NCI-H1694 treated with DMSO at 0.1 percent for 48 hours (cell line): ENCODE results near the gene LRRC56.

Experiments used
- DNase-seq: peaks from one replicate; lab custom pipeline; 2025; lab: John Stamatoyannopoulos, UW

LRRC56 gene, protein sequence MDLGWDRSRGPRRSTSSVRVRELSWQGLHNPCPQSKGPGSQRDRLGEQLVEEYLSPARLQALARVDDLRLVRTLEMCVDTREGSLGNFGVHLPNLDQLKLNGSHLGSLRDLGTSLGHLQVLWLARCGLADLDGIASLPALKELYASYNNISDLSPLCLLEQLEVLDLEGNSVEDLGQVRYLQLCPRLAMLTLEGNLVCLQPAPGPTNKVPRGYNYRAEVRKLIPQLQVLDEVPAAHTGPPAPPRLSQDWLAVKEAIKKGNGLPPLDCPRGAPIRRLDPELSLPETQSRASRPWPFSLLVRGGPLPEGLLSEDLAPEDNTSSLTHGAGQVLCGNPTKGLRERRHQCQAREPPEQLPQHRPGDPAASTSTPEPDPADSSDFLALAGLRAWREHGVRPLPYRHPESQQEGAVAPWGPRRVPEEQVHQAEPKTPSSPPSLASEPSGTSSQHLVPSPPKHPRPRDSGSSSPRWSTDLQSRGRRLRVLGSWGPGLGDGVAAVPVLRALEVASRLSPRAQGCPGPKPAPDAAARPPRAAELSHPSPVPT

GRCh38 chr11:536841-537621 is at the start of gene LRRC56:
Gene LRRC56, plus strand, starts transcription at chr11:537527. Its CDS starts 3,158 bp downstream, at chr11:540685.
- no peak for DNase-seq

- no peak for DNase-seq
Observed at GRCh38 chr11:487571-488021, 49.7 kb upstream of the LRRC56 start.

DNA sequence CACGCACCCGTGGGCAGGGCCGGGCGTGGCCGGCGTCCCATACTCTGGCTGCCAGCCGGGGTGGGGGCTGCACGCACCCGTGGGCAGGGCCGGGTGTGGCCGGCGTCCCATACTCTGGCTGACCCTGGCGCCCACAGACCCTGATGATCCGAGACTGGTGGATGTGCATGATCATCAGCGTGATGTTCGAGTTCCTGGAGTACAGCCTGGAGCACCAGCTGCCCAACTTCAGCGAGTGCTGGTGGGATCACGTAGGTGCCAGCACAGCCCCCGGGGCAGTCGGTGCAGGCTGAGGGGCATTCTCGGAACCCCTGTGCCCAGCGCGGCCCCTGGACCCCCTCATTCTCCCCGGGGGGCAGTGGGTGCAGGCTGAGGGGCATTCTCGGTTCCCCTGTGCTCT is 49.3 kb upstream of the LRRC56 start:
- DNase-seq = no peak

- DNase-seq = no peak
Observed at GRCh38 chr11:488579-488978, 48.7 kb upstream of the LRRC56 start.

DNA sequence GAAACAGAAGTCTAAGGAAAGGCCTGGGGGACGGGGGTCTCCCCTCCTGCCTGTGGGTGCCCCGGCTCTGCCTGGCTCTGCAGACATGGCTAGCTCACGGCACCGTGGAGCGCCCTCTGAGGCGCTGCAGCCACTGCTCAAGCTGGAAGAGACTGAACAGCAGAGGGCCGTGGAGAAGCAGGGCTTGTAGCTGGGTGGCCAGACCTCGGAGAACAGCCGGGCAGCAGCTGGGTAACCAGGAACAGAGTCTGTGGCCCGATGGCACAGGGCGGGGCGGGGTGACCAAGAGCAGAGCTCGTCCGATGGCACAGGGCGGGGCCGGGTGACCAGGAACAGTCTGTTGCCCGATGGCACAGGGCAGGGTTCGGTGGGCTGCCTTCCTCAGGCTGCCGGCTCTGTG is 48.3 kb upstream of the LRRC56 start:
- DNase-seq = no peak

- no peak for DNase-seq
Observed at GRCh38 chr11:489610-490185, 47.6 kb upstream of the LRRC56 start.

- DNase-seq = no peak
Observed at GRCh38 chr11:490186-490929, 47.0 kb upstream of the LRRC56 start.

DNA sequence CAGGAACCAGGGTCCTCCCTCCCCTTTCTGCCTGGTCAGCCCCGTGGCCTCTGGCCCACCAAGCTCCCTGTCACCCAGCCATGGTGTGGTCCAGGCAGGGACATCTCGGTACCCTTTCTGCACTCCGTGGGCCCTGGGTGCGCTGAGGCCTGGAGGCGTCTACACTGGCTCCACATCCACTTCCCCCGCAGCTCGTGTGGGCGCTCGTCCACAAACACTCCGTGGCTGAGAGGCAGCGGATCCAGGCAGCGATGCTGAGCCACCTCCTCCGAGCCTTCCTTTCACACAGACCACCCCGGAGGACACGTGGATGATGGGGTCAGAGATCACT is 46.4 kb upstream of the LRRC56 start:
- DNase-seq = no peak

- DNase-seq = no peak
Observed at GRCh38 chr11:491358-491757, 46.0 kb upstream of the LRRC56 start.

DNA sequence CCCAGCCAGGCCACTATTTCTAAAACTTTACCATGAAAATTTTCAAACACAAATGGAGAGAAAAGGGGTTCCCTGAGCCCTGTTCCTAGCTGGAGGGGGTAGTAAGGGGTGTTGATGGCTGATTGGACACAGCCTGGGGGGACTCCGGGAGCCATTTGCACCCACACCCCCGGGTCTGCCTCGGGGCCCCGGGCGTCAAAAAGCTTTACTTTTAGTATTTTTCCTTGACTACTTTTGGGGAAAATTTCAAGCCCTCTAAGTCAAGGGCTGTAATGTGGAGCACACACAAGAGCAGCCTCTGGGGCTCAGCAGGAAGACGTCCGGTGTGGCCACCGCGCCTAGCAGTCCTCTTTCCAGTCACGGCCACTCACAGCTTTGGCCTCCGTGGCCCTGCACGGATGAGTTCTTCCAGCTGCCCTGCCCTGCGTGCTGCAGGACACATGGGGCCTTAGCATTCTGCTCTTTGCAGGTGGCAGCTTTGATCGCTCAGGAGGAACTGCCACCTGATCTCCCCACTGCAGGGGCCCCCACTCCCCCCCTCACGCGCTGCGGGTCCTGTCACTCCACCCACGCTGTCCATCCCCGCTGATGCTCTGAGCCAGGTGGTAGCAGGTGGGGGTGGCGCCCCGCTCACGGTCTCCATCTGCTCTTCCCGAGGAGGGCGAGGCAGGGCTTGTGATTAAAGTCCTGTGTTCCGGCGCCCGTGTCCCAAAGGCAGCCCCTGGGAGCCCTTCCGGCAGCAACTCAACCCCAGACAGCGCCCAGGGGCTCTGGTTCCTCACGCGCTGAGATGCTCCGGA is 44.7 kb upstream of the LRRC56 start:
- no peak for DNase-seq

DNA sequence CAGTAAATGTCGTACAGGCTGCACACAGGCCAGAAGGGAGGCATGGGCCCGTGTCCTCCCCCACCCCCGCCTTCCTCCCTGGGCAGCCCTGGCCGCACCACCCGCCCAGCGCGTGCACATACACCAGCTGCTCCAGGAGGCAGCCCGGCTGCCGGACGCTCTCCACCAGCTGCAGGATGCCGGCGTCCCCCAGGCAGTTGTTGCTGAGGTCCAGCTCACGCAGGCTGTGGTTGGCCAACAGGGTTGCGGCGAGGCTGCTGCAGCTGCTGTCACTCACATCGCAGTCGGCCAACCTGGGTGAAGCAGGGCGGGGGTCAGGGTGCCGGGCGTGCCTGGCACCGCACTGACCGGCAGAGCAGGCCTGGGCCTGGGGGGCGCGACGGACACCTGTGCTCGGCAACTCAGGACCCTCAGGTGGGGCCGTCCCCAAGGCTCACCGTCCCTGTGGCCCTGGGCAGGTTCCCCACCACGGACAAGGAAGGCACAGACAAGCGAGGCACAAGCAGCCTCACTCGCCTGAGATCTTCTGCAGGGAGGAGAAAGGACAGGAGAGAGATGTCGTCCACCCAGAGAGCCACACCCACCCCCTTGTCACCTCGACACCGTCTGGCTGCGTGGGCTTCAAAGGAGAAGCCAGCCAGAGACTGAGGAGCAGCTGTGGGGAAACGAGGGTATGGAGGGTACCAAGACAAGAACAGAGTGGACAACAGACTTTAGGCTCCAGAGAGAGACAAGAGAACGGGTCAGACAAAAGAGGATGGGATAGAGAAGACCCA is 42.4 kb upstream of the LRRC56 start:
- no peak for DNase-seq

DNA sequence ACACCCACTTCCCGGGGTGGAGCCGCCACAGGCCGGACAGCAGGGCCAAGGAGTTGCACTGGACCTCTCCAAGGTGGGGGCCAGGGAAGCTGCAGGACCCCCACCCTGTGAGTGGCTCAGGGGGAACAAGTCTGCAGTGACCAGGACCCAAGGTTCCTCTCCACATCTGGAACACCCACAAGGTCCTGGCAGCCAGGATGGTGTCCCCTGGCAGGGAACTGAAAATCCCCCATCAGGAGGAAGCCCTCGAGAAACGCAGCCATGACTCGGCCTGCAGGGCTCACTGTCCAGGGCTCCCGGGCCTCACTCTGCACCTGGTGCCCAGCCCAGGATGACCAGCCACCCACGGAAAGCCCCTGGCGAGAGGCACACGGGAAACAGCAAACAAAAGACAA is 41.8 kb upstream of the LRRC56 start:
- no peak for DNase-seq

DNA sequence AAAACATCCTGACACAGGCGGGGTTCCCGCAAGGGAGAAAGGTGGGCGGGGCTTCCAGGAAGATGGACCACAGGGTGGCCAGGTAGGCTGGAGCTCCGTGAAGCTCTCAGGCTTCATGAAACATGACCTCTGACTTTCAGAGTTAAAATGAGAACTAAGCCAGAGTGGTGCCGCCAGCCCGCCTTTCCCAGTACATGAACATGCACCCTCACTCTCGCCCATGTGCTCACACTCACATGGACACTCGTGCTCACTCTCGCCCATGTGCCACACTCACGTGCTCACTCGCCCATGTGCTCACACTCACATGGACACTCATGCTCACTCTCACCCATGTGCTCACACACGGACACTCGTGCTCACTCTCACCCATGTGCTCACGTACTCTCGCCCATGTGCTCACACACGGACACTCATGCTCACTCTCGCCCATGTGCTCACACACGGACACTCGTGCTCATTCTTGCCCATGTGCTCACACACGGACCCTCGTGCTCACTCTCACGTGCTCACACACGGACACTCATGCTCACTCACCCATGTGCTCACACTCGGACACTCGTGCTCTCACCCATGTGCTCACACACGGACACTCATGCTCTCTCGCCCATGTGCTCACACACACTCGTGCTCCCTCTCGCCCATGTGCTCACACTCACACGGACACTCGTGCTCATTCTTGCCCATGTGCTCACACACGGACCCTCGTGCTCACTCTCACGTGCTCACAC is 40.3 kb upstream of the LRRC56 start:
- no peak for DNase-seq

DNA sequence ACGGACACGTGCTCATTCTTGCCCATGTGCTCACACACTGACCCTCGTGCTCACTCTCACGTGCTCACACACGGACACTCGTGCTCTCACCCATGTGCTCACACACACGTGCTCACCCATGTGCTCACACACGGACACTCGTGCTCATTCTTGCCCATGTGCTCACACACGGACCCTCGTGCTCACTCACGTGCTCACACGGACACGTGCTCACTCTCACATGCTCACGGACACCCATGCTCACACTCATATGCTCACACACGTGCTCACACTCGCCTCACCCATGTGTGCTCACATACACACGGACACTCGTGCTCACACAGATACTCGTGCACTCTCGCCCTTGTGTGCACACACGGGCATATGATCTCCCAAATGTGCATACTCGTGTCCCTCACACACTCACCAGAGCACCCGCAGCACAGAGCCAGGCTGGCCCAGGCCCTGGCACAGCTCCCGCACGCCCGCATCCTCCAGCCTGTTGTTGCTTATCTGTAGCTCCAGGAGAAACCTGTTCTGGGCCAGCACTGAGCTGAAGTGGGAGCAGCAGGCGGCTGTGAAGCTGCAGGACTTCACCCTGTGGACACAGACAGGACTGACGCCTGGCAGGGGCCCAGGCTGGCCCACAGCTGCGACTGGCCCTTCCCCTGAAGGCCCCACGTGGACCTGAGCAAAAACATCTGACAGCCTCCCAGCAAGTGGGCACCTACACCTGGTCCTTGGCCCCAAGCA is 39.6 kb upstream of the LRRC56 start:
- DNase-seq = no peak

GRCh38 chr11:498297-499181 is 38.8 kb upstream of the LRRC56 start:
- DNase-seq = no peak

GRCh38 chr11:499201-500076 is 37.9 kb upstream of the LRRC56 start:
- DNase-seq = no peak
